ENCODE results near the gene EMILIN1.
A peak's percentile ranks its signal among the peaks of the same experiment; 100 is the strongest.

Gene EMILIN1

GRCh38 chr2:27067385-27067784 is 11.0 kb upstream of the EMILIN1 start:
- H3F3A ChIP-seq (ENCODE audit: control insufficient read depth, insufficient read depth): 0 out of 2 replicates have a peak, but pooled peaks cover 3% of the 10 kb centered on the region
- no peaks in the 10 kb centered on the region for H3K9me3 ChIP-seq (ENCODE audit: control insufficient read depth, insufficient read depth, low read length)
- H3K36me3 ChIP-seq (ENCODE audit: control insufficient read depth, low read length): peaks cover 53% of the 10 kb centered on the region
- H3K9me2 ChIP-seq (replicated peaks; ENCODE audit: control insufficient read depth, low read length): no peaks in the 10 kb centered on the region
- H3K27ac ChIP-seq (ENCODE audit: low read depth, low read length): no peak overlapping the region
- H3K27me3 ChIP-seq (ENCODE audit: control insufficient read depth, low read length): no peaks in the 10 kb centered on the region
- H3K4me3 ChIP-seq (ENCODE audit: low read length): no peak overlapping the region
- H3K79me2 ChIP-seq (ENCODE audit: control insufficient read depth, low read length): peaks cover 34% of the 10 kb centered on the region
- no peak overlapping the region for H3K4me2 ChIP-seq (ENCODE audit: low read length)
- H4K20me1 ChIP-seq (ENCODE audit: control insufficient read depth, insufficient read depth, low read depth, low read length): no peaks in the 10 kb centered on the region
- TF ChIP-seq EZH2phosphoT487 (IDR thresholded peaks at IDR 0.05; ENCODE audit: borderline replicate concordance, low read length): no peak
- no peak for TF ChIP-seq CTCF (IDR thresholded peaks at IDR 0.05; ENCODE audit: low read depth, low read length, poor library complexity, severe bottlenecking)
- H3K4me1 ChIP-seq (ENCODE audit: control insufficient read depth, low read length): peaks cover 22% of the 10 kb centered on the region

DNA sequence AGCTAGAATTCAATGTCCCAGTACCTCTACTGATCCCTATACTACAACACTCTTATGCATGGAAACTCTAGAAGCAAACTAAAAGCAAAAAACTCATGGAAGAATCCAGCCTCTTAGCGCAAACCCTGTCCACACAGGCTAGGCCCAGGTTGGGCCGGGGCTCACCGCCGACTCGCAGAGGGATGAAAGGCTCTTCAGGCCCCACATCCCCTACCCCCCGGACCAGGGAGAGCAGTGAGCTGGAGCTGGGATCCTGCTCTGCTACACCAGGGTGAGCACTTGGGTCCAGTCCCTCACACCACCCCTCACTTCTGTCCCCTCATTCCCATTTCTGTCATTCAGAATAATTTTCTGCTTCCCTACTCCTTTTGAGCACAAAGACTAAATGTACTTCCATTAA is 9.0 kb upstream of the EMILIN1 start:
- no peak overlapping the region for H3K27ac ChIP-seq (ENCODE audit: low read depth, low read length)

GRCh38 chr2:27069961-27070618 is 8.3 kb upstream of the EMILIN1 start:
- Histone ChIP-seq H3K27ac (ENCODE audit: low read depth, low read length) (no peak overlapping the region), H3K9me2 (replicated peaks; ENCODE audit: control insufficient read depth, low read length) (no peaks in the 10 kb centered on the region), H3F3A (ENCODE audit: control insufficient read depth, insufficient read depth) (0 out of 2 replicates have a peak, but pooled peaks cover 7% of the 10 kb centered on the region), H3K4me3 (ENCODE audit: low read length) (peak overlapping the region; percentile 86), H3K27me3 (ENCODE audit: control insufficient read depth, low read length) (no peaks in the 10 kb centered on the region), H3K79me2 (ENCODE audit: control insufficient read depth, low read length) (peaks cover 34% of the 10 kb centered on the region), H4K20me1 (ENCODE audit: control insufficient read depth, insufficient read depth, low read depth, low read length) (no peaks in the 10 kb centered on the region), H3K4me2 (ENCODE audit: low read length) (peak overlapping the region; percentile 74), H3K9me3 (ENCODE audit: control insufficient read depth, insufficient read depth, low read length) (no peaks in the 10 kb centered on the region), H3K4me1 (ENCODE audit: control insufficient read depth, low read length) (peaks cover 44% of the 10 kb centered on the region), H3K36me3 (ENCODE audit: control insufficient read depth, low read length) (peaks cover 50% of the 10 kb centered on the region)
- TF ChIP-seq EZH2phosphoT487 (IDR thresholded peaks at IDR 0.05; ENCODE audit: borderline replicate concordance, low read length): no peak
- no peak for TF ChIP-seq CTCF (IDR thresholded peaks at IDR 0.05; ENCODE audit: low read depth, low read length, poor library complexity, severe bottlenecking)

More for the DNA sequence above, 9.0 kb upstream of the EMILIN1 start:
- Histone ChIP-seq H3K27me3 (ENCODE audit: control insufficient read depth, low read length) (no peaks in the 10 kb centered on the region), H3K4me3 (ENCODE audit: low read length) (no peak overlapping the region), H4K20me1 (ENCODE audit: control insufficient read depth, insufficient read depth, low read depth, low read length) (no peaks in the 10 kb centered on the region), H3K4me2 (ENCODE audit: low read length) (peak overlapping the region; percentile 74; the same call in 1 of the 2 replicates), H3K9me2 (replicated peaks; ENCODE audit: control insufficient read depth, low read length) (no peaks in the 10 kb centered on the region), H3K36me3 (ENCODE audit: control insufficient read depth, low read length) (peaks cover 51% of the 10 kb centered on the region), H3K9me3 (ENCODE audit: control insufficient read depth, insufficient read depth, low read length) (no peaks in the 10 kb centered on the region), H3K4me1 (ENCODE audit: control insufficient read depth, low read length) (peaks cover 38% of the 10 kb centered on the region), H3K79me2 (ENCODE audit: control insufficient read depth, low read length) (peaks cover 34% of the 10 kb centered on the region), H3F3A (ENCODE audit: control insufficient read depth, insufficient read depth) (0 out of 2 replicates have a peak, but pooled peaks cover 7% of the 10 kb centered on the region)
- no peak for TF ChIP-seq EZH2phosphoT487 (IDR thresholded peaks at IDR 0.05; ENCODE audit: borderline replicate concordance, low read length)
- no peak for TF ChIP-seq CTCF (IDR thresholded peaks at IDR 0.05; ENCODE audit: low read depth, low read length, poor library complexity, severe bottlenecking)
